GM19193 (cell line): Measurements from ENCODE around the gene MTX1.

ENCODE experiments used
- POLR2A ChIP-seq: IDR thresholded peaks from 4 replicates; pipeline ENCODE4 v1.6.1; 2011; ENCODE audit not compliant: insufficient read depth, insufficient read length; ENCODE audit errors: extremely low read depth

The MTX1 gene

GRCh38 chr1:155247667-155248553 is 39.4 kb downstream of the MTX1 start:
- TF ChIP-seq POLR2A, result no peak

GRCh38 chr1:155250246-155250632 is 41.7 kb downstream of the MTX1 start:
- TF ChIP-seq POLR2A, result no peak

- peak; percentile 38 for TF ChIP-seq POLR2A
These were observed 42.3 kb downstream of the MTX1 start for GRCh38 chr1:155250633-155251449.

GRCh38 chr1:155251566-155251965 is 43.1 kb downstream of the MTX1 start:
- no peak for TF ChIP-seq POLR2A

GRCh38 chr1:155253208-155253607 is 44.7 kb downstream of the MTX1 start:
- no peak for TF ChIP-seq POLR2A

GRCh38 chr1:155253797-155254196 is 45.3 kb downstream of the MTX1 start:
- no peak for TF ChIP-seq POLR2A

- no peak for TF ChIP-seq POLR2A
These were observed 45.8 kb downstream of the MTX1 start for GRCh38 chr1:155254228-155254713.

GRCh38 chr1:155254714-155255242 is 46.3 kb downstream of the MTX1 start:
- no peak for TF ChIP-seq POLR2A

GRCh38 chr1:155255243-155256007 is 46.9 kb downstream of the MTX1 start, which contains the start of gene ENTREP3:
ENTREP3 (minus strand) TSS chr1:155255483; CDS start chr1:155254877, 606 bp downstream.
- TF ChIP-seq POLR2A, result peak; percentile 67

- TF ChIP-seq POLR2A, result no peak
These were observed 47.8 kb downstream of the MTX1 start for GRCh38 chr1:155256058-155256852.

- TF ChIP-seq POLR2A, result no peak
These were observed 51.8 kb downstream of the MTX1 start for GRCh38 chr1:155260276-155260675.

- no peak for TF ChIP-seq POLR2A
These were observed 53.0 kb downstream of the MTX1 start for GRCh38 chr1:155261493-155261851.

GRCh38 chr1:155261852-155262673 is 53.6 kb downstream of the MTX1 start, which contains the start of gene SCAMP3:
SCAMP3 (minus strand) TSS chr1:155262360; CDS start chr1:155262151, 209 bp downstream.
- peak; percentile 88 for TF ChIP-seq POLR2A
